ENCODE results near the gene MEIS2.

MEIS2 gene

DNA sequence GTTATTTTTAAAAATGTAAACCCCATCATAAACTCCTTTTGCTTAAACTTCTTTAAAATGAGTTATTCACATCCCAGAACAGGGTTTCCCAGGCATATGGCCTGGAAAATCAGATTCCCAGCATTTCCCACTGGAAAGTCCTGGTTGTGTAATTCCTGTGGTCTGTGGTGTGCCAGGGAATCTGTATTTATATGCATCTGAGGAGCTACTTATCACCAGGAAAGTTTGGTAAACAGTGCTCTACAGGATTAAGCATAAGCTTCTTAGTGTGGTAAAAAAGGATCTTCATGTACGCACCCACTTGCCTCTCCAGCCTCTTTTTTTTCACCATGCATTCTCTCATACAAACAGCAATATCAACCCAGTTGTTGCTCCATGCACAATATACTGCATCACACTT lies 28.2 kb downstream of the MEIS2 start:
- Histone ChIP-seq H3K27me3 (ENCODE audit: insufficient read depth, low read length) (no peaks in the 10 kb centered on the region), H3K27ac (ENCODE audit: low read depth, low read length) (no peak overlapping the region), H3K4me1 (ENCODE audit: control insufficient read depth, insufficient read depth, low read length, unreplicated experiment) (peaks cover 13% of the 10 kb centered on the region), H3K79me2 (ENCODE audit: control insufficient read depth, insufficient read depth, low read length, unreplicated experiment) (no peaks in the 10 kb centered on the region), H3K36me3 (ENCODE audit: insufficient read depth, low read length) (peaks cover 17% of the 10 kb centered on the region), H2AFZ (ENCODE audit: low read length, unreplicated experiment) (no peak overlapping the region), H3K4me3 (ENCODE audit: low read depth, low read length) (no peak overlapping the region)

DNA sequence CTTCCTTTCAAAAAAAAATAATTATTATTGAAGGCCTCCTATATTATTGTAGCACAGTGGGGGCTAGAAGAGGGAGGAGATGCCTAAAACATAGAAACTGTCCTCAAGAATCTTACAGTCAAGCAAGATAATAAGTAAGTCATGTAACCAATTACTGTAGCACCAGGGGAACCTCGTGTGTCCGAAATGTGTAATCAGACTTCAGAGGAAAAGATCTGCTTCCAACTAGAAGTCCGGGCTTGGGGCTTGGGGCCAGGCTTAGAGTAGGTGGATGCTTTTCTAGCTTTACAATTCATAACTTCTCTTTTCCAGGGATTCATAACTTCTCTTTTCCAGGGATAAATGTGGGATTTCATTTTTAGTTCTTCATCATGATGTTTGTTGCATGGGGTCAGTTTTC lies 29.2 kb downstream of the MEIS2 start:
- Histone ChIP-seq H3K79me2 (ENCODE audit: control insufficient read depth, insufficient read depth, low read length, unreplicated experiment) (no peaks in the 10 kb centered on the region), H3K27ac (ENCODE audit: low read depth, low read length) (no peak overlapping the region), H3K27me3 (ENCODE audit: insufficient read depth, low read length) (no peaks in the 10 kb centered on the region), H3K36me3 (ENCODE audit: insufficient read depth, low read length) (peaks cover 17% of the 10 kb centered on the region), H2AFZ (ENCODE audit: low read length, unreplicated experiment) (no peak overlapping the region), H3K4me3 (ENCODE audit: low read depth, low read length) (no peak overlapping the region), H3K4me1 (ENCODE audit: control insufficient read depth, insufficient read depth, low read length, unreplicated experiment) (peaks cover 3% of the 10 kb centered on the region)

GRCh38 chr15:37070686-37071085 lies 29.7 kb downstream of the MEIS2 start:
- Histone ChIP-seq H3K4me1 (ENCODE audit: control insufficient read depth, insufficient read depth, low read length, unreplicated experiment) (no peaks in the 10 kb centered on the region), H3K36me3 (ENCODE audit: insufficient read depth, low read length) (peaks cover 17% of the 10 kb centered on the region), H3K79me2 (ENCODE audit: control insufficient read depth, insufficient read depth, low read length, unreplicated experiment) (no peaks in the 10 kb centered on the region), H3K27ac (ENCODE audit: low read depth, low read length) (no peak overlapping the region), H3K27me3 (ENCODE audit: insufficient read depth, low read length) (no peaks in the 10 kb centered on the region), H2AFZ (ENCODE audit: low read length, unreplicated experiment) (no peak overlapping the region), H3K4me3 (ENCODE audit: low read depth, low read length) (no peak overlapping the region)

- Histone ChIP-seq H3K4me1 (ENCODE audit: control insufficient read depth, insufficient read depth, low read length, unreplicated experiment) (peaks cover 10% of the 10 kb centered on the region), H3K4me3 (ENCODE audit: low read depth, low read length) (no peak overlapping the region), H3K79me2 (ENCODE audit: control insufficient read depth, insufficient read depth, low read length, unreplicated experiment) (no peaks in the 10 kb centered on the region), H3K27ac (ENCODE audit: low read depth, low read length) (no peak overlapping the region), H3K27me3 (ENCODE audit: insufficient read depth, low read length) (no peaks in the 10 kb centered on the region), H2AFZ (ENCODE audit: low read length, unreplicated experiment) (no peak overlapping the region), H3K36me3 (ENCODE audit: insufficient read depth, low read length) (peaks cover 4% of the 10 kb centered on the region; the same call in 1 of the 2 replicates)
Measured at GRCh38 chr15:37061996-37062395, 38.4 kb downstream of the MEIS2 start.

DNA sequence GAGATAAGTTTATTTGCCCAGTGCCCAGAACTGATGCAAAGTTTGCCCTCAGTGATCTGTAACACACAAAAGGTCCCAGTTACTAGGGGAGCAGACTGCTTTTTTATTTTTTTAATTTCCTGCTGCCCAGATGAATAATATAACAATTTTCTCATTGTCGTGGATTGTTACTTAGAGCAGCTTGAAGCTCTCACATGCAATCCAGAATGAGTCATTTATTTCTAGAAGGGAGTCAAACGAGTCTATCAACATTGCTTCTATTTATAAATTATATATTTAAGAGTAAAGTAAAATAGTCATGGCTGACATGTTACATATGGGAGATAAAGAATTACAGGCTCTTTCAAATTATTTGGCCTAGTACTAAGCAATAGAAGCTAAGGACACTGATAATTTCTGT lies 41.3 kb downstream of the MEIS2 start:
- Histone ChIP-seq H3K79me2 (ENCODE audit: control insufficient read depth, insufficient read depth, low read length, unreplicated experiment) (no peaks in the 10 kb centered on the region), H3K4me3 (ENCODE audit: low read depth, low read length) (no peak overlapping the region), H3K36me3 (ENCODE audit: insufficient read depth, low read length) (peaks cover 4% of the 10 kb centered on the region; the same call in 1 of the 2 replicates), H3K4me1 (ENCODE audit: control insufficient read depth, insufficient read depth, low read length, unreplicated experiment) (peaks cover 10% of the 10 kb centered on the region), H3K27me3 (ENCODE audit: insufficient read depth, low read length) (no peaks in the 10 kb centered on the region), H3K27ac (ENCODE audit: low read depth, low read length) (peak overlapping the region; percentile 27; the same call in 1 of the 2 replicates), H2AFZ (ENCODE audit: low read length, unreplicated experiment) (no peak overlapping the region)

GRCh38 chr15:37058316-37058985 lies 41.9 kb downstream of the MEIS2 start:
- Histone ChIP-seq H3K4me3 (ENCODE audit: low read depth, low read length) (no peak overlapping the region), H2AFZ (ENCODE audit: low read length, unreplicated experiment) (no peak overlapping the region), H3K36me3 (ENCODE audit: insufficient read depth, low read length) (peaks cover 4% of the 10 kb centered on the region; the same call in 1 of the 2 replicates), H3K79me2 (ENCODE audit: control insufficient read depth, insufficient read depth, low read length, unreplicated experiment) (no peaks in the 10 kb centered on the region), H3K4me1 (ENCODE audit: control insufficient read depth, insufficient read depth, low read length, unreplicated experiment) (peaks cover 11% of the 10 kb centered on the region), H3K27ac (ENCODE audit: low read depth, low read length) (peak overlapping the region; percentile 27; the same call in 1 of the 2 replicates), H3K27me3 (ENCODE audit: insufficient read depth, low read length) (no peaks in the 10 kb centered on the region)

- H3K4me1 ChIP-seq (ENCODE audit: control insufficient read depth, insufficient read depth, low read length, unreplicated experiment): peaks cover 16% of the 10 kb centered on the region
- no peak overlapping the region for H3K4me3 ChIP-seq (ENCODE audit: low read depth, low read length)
- no peak overlapping the region for H3K27ac ChIP-seq (ENCODE audit: low read depth, low read length)
- no peak overlapping the region for H2AFZ ChIP-seq (ENCODE audit: low read length, unreplicated experiment)
- peaks cover 8% of the 10 kb centered on the region; the same call in 1 of the 2 replicates for H3K36me3 ChIP-seq (ENCODE audit: insufficient read depth, low read length)
- no peaks in the 10 kb centered on the region for H3K27me3 ChIP-seq (ENCODE audit: insufficient read depth, low read length)
- H3K79me2 ChIP-seq (ENCODE audit: control insufficient read depth, insufficient read depth, low read length, unreplicated experiment): no peaks in the 10 kb centered on the region
Measured at GRCh38 chr15:37057831-37058230, 42.5 kb downstream of the MEIS2 start.

GRCh38 chr15:37057256-37057655 lies 43.1 kb downstream of the MEIS2 start:
- no peak overlapping the region for H3K4me3 ChIP-seq (ENCODE audit: low read depth, low read length)
- H3K27ac ChIP-seq (ENCODE audit: low read depth, low read length): no peak overlapping the region
- H3K27me3 ChIP-seq (ENCODE audit: insufficient read depth, low read length): no peaks in the 10 kb centered on the region
- peaks cover 16% of the 10 kb centered on the region for H3K4me1 ChIP-seq (ENCODE audit: control insufficient read depth, insufficient read depth, low read length, unreplicated experiment)
- H2AFZ ChIP-seq (ENCODE audit: low read length, unreplicated experiment): no peak overlapping the region
- no peaks in the 10 kb centered on the region for H3K79me2 ChIP-seq (ENCODE audit: control insufficient read depth, insufficient read depth, low read length, unreplicated experiment)
- peaks cover 13% of the 10 kb centered on the region; the same call in 1 of the 2 replicates for H3K36me3 ChIP-seq (ENCODE audit: insufficient read depth, low read length)

DNA sequence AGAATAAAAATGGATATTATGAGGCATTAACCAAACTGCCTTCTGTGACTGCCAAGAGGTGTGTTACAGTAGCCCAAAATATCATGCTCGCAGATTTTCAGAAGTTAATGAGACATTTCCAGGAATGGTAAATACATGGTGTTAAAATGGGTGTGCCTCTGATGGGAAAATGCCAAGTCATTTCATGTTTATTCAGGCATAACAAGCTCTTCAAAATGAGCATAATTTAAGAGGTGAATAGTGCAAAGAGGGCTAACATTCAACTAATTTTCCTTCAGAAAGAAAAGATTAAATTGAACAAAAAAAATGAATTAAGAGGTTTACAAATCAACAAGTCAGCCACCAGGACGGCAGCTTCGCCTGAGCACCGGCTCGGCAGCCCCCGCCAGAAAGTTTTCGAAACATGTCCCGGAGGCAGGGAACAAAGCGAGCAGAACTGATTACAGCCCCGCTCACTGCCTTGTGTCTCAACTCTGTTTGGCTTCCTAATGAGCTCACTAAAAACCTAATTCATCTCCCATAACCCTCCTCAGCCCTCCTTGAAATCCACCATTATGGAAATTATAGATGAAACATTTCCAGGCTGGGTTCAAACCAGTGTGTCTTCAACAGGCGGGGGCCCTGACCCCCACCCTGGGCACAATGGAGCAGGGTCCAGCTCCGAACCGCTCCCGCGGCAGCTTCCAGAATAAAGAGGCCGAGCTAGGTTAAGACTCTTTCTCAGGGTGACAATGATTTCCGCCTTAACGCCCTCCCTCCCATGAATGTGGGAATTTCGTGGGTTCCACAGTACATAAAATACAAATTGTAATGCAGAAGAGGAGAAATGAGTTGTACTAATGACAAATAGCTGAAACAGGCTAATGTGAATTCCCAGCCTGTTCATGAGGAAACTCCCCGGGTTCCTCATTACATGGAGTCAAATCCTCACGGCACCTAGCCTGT lies 43.9 kb downstream of the MEIS2 start:
- no peak overlapping the region for H3K27ac ChIP-seq (ENCODE audit: low read depth, low read length)
- no peaks in the 10 kb centered on the region for H3K27me3 ChIP-seq (ENCODE audit: insufficient read depth, low read length)
- H3K79me2 ChIP-seq (ENCODE audit: control insufficient read depth, insufficient read depth, low read length, unreplicated experiment): no peaks in the 10 kb centered on the region
- no peak overlapping the region for H3K4me3 ChIP-seq (ENCODE audit: low read depth, low read length)
- H3K36me3 ChIP-seq (ENCODE audit: insufficient read depth, low read length): peaks cover 13% of the 10 kb centered on the region; the same call in 1 of the 2 replicates
- H3K4me1 ChIP-seq (ENCODE audit: control insufficient read depth, insufficient read depth, low read length, unreplicated experiment): peaks cover 16% of the 10 kb centered on the region
- H2AFZ ChIP-seq (ENCODE audit: low read length, unreplicated experiment): no peak overlapping the region

GRCh38 chr15:37055481-37055880 lies 44.9 kb downstream of the MEIS2 start:
- Histone ChIP-seq H3K4me1 (ENCODE audit: control insufficient read depth, insufficient read depth, low read length, unreplicated experiment) (peaks cover 16% of the 10 kb centered on the region), H3K27ac (ENCODE audit: low read depth, low read length) (no peak overlapping the region), H3K27me3 (ENCODE audit: insufficient read depth, low read length) (no peaks in the 10 kb centered on the region), H2AFZ (ENCODE audit: low read length, unreplicated experiment) (no peak overlapping the region), H3K79me2 (ENCODE audit: control insufficient read depth, insufficient read depth, low read length, unreplicated experiment) (no peaks in the 10 kb centered on the region), H3K4me3 (ENCODE audit: low read depth, low read length) (no peak overlapping the region), H3K36me3 (ENCODE audit: insufficient read depth, low read length) (peaks cover 13% of the 10 kb centered on the region; the same call in 1 of the 2 replicates)
